GM12801 (cell line): ENCODE results near the gene CPT1A.

Experiments used
- TF ChIP-seq, protein P1 (sequence below): IDR thresholded peaks from one replicate; pipeline ENCODE4 v1.5.1; 2011; ENCODE audit warnings: control low read depth; ENCODE audit not compliant: insufficient read length; ENCODE audit errors: extremely low read depth

CPT1A gene

DNA sequence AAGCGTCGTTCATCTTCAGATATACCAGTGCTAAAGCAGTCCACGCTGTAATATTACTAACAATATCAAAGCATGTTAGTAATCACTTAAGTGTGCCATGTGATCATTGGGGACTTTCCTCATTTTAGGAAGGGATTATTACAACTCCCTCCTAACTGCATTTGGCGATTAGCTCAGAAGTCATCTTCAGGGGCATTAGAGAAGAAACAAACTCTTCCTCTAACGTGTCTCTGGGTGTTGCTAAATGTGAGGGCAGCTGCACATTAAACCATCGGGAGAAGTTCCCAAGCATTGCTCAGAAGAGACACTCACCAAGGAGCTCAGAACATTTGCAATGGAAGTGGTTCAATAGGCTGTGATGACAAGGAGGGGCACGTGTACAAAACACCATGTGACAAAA lies 107.6 kb downstream of the CPT1A start:
- TF ChIP-seq, protein P1, sequence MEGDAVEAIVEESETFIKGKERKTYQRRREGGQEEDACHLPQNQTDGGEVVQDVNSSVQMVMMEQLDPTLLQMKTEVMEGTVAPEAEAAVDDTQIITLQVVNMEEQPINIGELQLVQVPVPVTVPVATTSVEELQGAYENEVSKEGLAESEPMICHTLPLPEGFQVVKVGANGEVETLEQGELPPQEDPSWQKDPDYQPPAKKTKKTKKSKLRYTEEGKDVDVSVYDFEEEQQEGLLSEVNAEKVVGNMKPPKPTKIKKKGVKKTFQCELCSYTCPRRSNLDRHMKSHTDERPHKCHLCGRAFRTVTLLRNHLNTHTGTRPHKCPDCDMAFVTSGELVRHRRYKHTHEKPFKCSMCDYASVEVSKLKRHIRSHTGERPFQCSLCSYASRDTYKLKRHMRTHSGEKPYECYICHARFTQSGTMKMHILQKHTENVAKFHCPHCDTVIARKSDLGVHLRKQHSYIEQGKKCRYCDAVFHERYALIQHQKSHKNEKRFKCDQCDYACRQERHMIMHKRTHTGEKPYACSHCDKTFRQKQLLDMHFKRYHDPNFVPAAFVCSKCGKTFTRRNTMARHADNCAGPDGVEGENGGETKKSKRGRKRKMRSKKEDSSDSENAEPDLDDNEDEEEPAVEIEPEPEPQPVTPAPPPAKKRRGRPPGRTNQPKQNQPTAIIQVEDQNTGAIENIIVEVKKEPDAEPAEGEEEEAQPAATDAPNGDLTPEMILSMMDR: no peak

DNA sequence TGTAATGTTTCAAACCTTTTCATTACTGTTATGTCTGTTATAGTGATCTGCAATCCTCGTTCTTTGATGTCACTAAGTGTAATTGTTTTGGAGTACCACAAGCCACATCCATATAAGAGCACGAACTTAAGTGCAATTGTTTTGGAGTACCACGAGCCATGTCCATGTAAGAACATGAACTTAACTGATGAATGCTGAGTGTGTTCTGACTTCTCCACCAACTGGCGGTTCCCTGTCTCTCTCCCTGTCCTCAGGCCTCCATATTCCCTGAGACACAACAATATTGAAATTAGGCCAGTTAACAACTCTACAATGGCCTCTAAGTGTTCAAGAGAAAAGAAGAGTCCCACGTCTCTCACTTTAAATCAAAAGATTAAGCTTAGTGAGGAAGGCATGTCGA lies 113.9 kb downstream of the CPT1A start:
- TF ChIP-seq, protein P1: no peak

DNA sequence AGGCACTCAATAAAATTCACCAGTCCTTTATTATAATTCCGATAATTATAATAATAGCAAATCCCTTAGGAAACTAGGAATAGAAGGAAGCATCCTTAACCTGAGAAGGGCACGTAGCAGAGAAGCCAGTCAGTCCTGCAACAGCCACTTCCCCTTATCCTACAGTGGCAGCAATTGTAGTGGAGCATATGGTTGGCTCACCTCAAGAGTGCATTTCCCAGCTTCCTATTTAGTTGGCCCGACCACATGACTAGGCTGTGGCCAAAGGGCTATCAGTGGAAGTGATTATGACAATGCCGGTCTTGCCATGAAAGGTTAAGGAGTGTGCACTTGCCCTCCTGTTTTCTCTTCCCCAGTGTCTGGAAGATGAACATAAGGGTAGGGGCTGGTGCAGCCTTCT lies 117.4 kb downstream of the CPT1A start:
- TF ChIP-seq, protein P1: no peak

DNA sequence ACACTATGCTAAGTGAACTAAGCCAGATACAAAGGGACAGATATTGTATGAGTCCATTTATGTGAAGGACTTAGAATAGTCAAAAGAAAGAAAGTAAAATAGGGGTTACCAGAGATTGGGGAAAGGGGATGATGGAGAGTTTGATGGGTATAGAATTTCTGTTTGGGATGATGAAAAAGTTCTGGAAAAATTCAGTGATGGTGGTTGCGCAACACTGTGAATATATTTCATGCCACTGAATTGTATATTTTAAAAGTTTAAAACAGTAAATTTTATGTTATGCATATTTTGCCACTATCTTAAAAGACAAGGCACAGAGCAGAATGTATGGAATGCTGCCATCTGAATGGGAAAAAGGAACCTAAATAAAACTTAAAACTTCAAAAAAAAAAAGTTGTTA lies 119.6 kb downstream of the CPT1A start:
- TF ChIP-seq, protein P1: no peak

DNA sequence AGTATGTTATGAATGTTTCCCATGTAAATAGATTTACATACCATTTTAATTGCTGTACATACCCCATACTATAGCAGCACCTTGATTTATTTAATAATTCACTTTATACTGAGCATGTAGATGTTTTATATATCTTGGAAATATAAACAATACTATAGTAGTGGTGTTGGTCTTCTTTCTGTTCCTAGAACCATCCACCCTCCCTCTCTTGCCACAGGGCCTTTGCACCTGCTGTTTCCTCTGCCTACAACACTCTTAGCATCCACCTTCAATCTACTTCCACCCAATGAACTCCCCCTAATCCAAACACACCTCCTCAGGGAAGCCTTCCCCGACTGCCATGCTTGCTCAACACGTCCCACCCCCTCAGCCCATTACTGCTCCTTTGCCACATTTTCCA lies 120.6 kb downstream of the CPT1A start:
- TF ChIP-seq, protein P1: no peak

DNA sequence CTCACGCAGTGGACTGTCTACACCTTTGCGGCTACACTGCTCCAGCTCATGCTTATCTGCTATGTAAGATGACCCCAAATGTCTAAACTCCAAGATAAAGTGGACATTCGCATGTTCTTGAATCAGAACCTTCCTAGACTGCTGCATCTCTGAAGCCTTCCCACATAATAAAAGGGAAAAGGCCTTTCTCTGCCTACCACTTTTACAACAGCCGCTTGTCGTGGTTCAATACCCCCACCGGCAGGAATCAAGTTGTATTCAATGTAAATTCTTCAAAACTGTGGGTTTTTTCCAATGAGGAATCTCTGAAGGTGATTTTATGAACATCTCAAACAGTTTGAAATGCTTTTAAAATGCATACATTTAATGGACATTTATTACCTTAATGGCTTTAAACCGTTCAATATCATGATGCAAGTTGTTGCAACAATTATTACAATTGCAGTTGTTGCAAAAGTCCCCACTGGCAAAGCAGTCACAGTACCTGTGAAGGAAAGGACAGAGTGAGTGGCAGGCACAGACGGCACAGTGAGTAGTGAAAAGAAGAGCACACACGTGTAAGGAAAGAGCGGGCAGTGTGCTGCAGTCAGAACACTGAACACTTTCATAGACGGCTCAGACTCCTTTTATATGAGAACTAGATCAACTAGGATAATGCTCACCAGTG lies 126.1 kb downstream of the CPT1A start:
- TF ChIP-seq, protein P1: no peak

DNA sequence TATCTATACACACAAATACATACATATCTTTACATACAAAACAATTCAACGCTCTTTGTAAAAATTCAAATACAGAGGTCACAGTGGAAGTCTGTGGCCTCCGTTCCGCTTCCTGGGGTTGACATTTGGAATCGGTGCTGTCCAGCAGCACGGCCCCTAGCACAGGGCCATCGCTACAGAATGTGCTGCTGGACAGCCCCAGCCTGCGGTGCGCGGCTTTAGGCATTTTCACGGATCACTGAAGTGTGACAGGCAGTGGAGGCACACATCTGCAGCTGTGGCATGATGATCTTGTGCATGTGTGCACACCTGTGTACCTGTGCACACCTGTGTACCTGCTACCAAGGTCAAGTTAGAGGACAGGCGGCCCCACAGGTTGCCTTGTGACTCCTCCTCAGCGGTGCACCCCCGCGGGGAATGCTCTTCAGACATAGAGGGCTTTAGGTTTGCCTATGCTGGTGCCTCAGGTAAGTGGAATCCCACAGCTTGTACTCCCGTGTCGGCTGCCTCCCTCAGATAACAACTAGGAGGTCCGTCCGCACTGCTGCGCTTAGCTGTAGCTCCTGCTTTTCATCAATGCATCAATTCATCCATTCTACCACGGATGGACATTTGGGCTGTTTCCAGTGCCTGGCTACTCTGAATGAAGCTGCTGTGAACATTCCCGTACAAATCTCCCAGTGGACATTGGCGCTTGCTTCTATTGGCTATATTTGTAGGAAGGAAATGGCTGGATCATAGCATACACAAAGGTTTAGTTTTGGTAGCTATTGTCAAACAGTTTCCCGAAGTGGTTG lies 127.5 kb downstream of the CPT1A start:
- TF ChIP-seq, protein P1: no peak
